Inflammatory macrophage (primary cell): ENCODE results near the gene NPR3.

Experiments
- DNase-seq, 2 donors: peaks; one replicate each; pipeline ENCODE4 v3.0.0-alpha.2; 2020 to 2022

The NPR3 gene

GRCh38 chr5:32712481-32713360 is 1.6 kb downstream of the NPR3 start:
- no peak for DNase-seq

GRCh38 chr5:32713361-32713769 is 2.2 kb downstream of the NPR3 start:
- no peak for DNase-seq

- peak in 1 of 2 donors; percentile 7 for DNase-seq
Observed at GRCh38 chr5:32713770-32714381, 2.8 kb downstream of the NPR3 start.

GRCh38 chr5:32714836-32715235 is 3.7 kb downstream of the NPR3 start:
- no peak for DNase-seq

GRCh38 chr5:32720300-32720699 is 9.2 kb downstream of the NPR3 start:
- DNase-seq, result peak; percentile 13 to 15

GRCh38 chr5:32721626-32722025 is 10.5 kb downstream of the NPR3 start:
- no peak for DNase-seq

GRCh38 chr5:32722957-32723356 is 11.8 kb downstream of the NPR3 start:
- no peak for DNase-seq

GRCh38 chr5:32724526-32724925 is 13.4 kb downstream of the NPR3 start:
- no peak for DNase-seq

GRCh38 chr5:32726086-32726557 is 15.0 kb downstream of the NPR3 start:
- DNase-seq, result no peak

- no peak for DNase-seq
Observed at GRCh38 chr5:32729651-32730050, 18.5 kb downstream of the NPR3 start.

GRCh38 chr5:32733590-32734340 is 22.6 kb downstream of the NPR3 start:
- DNase-seq, result no peak

- DNase-seq, result no peak
Observed at GRCh38 chr5:32734827-32735378, 23.8 kb downstream of the NPR3 start.

GRCh38 chr5:32735512-32735911 is 24.4 kb downstream of the NPR3 start:
- no peak for DNase-seq

GRCh38 chr5:32736842-32737241 is 25.7 kb downstream of the NPR3 start:
- no peak for DNase-seq

- peak; percentile 69 to 77 for DNase-seq
Observed at GRCh38 chr5:32740651-32741050, 29.5 kb downstream of the NPR3 start.

- DNase-seq, result no peak
Observed at GRCh38 chr5:32745317-32745716, 34.2 kb downstream of the NPR3 start.

- no peak for DNase-seq
Observed at GRCh38 chr5:32752411-32752810, 41.3 kb downstream of the NPR3 start.

- DNase-seq, result no peak
Observed at GRCh38 chr5:32753051-32753450, 41.9 kb downstream of the NPR3 start.

- no peak for DNase-seq
Observed at GRCh38 chr5:32753765-32754164, 42.6 kb downstream of the NPR3 start.

GRCh38 chr5:32754284-32754683 is 43.2 kb downstream of the NPR3 start:
- no peak for DNase-seq

- DNase-seq, result peak in 1 of 2 donors; percentile 26
Observed at GRCh38 chr5:32760091-32760509, 49.0 kb downstream of the NPR3 start.

GRCh38 chr5:32765266-32765665 is 54.1 kb downstream of the NPR3 start:
- no peak for DNase-seq

GRCh38 chr5:32767948-32768467 is 56.9 kb downstream of the NPR3 start:
- peak; percentile 73 to 86 for DNase-seq
